SK-N-SH treated with all-trans-retinoic acid at 6 μM for 48 hours (cell line): Measurements from ENCODE around the gene BAX.

Experiments
- CSDC2 ChIP-seq: fragments of 250-450 bp; sonication (Bioruptor Pico); IDR thresholded peaks from 2 replicates; pipeline ENCODE4 v1.5.0; 2020; ENCODE audit warnings: mild to moderate bottlenecking, moderate library complexity
- ISL1 ChIP-seq: fragments of 250-450 bp; sonication (Bioruptor Pico); IDR thresholded peaks from 2 replicates; pipeline ENCODE4 v2.1.2; 2022; ENCODE audit warnings: mild to moderate bottlenecking, moderate library complexity
- OSR1 ChIP-seq: fragments of 250-450 bp; sonication (Bioruptor Pico); IDR thresholded peaks from 2 replicates; pipeline ENCODE4 v1.8.0; 2022; ENCODE audit warnings: moderate library complexity, mild to moderate bottlenecking, inconsistent platforms
- ZFP30 ChIP-seq: fragments of 450-650 bp; formaldehyde crosslinking; IDR thresholded peaks from 2 replicates; pipeline ENCODE4 v1.5.0; 2022; ENCODE audit warnings: mild to moderate bottlenecking, moderate library complexity
- ZNF565 ChIP-seq: fragments of 450-650 bp; formaldehyde crosslinking; conservative IDR thresholded peaks from 2 replicates; pipeline ENCODE4 v1.5.0; 2020; ENCODE audit warnings: low read depth, mild to moderate bottlenecking, moderate library complexity
- TF ChIP-seq, protein P1 (sequence below): fragments of 250-450 bp; sonication (Bioruptor Pico); IDR thresholded peaks from 2 replicates; pipeline ENCODE4 v1.8.0; 2020; ENCODE audit warnings: mild to moderate bottlenecking, moderate library complexity, borderline replicate concordance
- TF ChIP-seq, protein P2 (sequence below): fragments of 250-450 bp; sonication (Bioruptor Pico); IDR thresholded peaks from 2 replicates; pipeline ENCODE4 v1.5.0; 2020; ENCODE audit warnings: mild to moderate bottlenecking, moderate library complexity
- TF ChIP-seq, protein P3 (sequence below): fragments of 250-450 bp; sonication (Bioruptor Pico); IDR thresholded peaks from 2 replicates; pipeline ENCODE4 v1.5.1; 2020; ENCODE audit warnings: low read depth, mild to moderate bottlenecking, moderate library complexity
- TF ChIP-seq, protein P4 (sequence below): fragments of 250-450 bp; sonication (Bioruptor Pico); IDR thresholded peaks from 2 replicates; pipeline ENCODE4 v1.8.0; 2021; ENCODE audit warnings: low read depth, mild to moderate bottlenecking, moderate library complexity, borderline replicate concordance

DNA sequence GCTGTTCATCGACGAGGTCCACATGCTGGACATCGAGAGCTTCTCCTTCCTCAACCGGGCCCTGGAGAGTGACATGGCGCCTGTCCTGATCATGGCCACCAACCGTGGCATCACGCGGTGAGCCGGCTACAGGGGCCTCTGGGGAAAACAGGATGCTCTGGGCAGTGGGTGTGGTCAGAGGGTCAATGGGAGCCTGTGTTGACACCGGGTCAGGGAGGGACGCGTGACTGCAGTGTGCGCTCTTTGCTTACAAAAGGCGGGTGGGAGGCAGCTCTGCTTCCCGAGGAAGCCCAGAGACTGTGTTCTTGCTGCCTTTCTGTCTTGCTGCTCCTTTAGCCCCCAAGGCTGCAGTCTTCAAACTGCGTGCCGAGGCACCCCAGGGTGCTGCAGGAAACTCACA, 56.5 kb downstream of the BAX start:
- TF ChIP-seq ZFP30 (CRISPR knock-in tag) (no peak), OSR1 (no peak), ISL1 (no peak), CSDC2 (CRISPR knock-in tag) (no peak), ZNF565 (CRISPR knock-in tag) (no peak)
- TF ChIP-seq, protein P1, sequence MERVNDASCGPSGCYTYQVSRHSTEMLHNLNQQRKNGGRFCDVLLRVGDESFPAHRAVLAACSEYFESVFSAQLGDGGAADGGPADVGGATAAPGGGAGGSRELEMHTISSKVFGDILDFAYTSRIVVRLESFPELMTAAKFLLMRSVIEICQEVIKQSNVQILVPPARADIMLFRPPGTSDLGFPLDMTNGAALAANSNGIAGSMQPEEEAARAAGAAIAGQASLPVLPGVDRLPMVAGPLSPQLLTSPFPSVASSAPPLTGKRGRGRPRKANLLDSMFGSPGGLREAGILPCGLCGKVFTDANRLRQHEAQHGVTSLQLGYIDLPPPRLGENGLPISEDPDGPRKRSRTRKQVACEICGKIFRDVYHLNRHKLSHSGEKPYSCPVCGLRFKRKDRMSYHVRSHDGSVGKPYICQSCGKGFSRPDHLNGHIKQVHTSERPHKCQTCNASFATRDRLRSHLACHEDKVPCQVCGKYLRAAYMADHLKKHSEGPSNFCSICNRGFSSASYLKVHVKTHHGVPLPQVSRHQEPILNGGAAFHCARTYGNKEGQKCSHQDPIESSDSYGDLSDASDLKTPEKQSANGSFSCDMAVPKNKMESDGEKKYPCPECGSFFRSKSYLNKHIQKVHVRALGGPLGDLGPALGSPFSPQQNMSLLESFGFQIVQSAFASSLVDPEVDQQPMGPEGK: no peak
- TF ChIP-seq, protein P2, sequence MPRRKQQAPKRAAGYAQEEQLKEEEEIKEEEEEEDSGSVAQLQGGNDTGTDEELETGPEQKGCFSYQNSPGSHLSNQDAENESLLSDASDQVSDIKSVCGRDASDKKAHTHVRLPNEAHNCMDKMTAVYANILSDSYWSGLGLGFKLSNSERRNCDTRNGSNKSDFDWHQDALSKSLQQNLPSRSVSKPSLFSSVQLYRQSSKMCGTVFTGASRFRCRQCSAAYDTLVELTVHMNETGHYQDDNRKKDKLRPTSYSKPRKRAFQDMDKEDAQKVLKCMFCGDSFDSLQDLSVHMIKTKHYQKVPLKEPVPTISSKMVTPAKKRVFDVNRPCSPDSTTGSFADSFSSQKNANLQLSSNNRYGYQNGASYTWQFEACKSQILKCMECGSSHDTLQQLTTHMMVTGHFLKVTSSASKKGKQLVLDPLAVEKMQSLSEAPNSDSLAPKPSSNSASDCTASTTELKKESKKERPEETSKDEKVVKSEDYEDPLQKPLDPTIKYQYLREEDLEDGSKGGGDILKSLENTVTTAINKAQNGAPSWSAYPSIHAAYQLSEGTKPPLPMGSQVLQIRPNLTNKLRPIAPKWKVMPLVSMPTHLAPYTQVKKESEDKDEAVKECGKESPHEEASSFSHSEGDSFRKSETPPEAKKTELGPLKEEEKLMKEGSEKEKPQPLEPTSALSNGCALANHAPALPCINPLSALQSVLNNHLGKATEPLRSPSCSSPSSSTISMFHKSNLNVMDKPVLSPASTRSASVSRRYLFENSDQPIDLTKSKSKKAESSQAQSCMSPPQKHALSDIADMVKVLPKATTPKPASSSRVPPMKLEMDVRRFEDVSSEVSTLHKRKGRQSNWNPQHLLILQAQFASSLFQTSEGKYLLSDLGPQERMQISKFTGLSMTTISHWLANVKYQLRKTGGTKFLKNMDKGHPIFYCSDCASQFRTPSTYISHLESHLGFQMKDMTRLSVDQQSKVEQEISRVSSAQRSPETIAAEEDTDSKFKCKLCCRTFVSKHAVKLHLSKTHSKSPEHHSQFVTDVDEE (CRISPR knock-in tag): no peak
- TF ChIP-seq, protein P3, sequence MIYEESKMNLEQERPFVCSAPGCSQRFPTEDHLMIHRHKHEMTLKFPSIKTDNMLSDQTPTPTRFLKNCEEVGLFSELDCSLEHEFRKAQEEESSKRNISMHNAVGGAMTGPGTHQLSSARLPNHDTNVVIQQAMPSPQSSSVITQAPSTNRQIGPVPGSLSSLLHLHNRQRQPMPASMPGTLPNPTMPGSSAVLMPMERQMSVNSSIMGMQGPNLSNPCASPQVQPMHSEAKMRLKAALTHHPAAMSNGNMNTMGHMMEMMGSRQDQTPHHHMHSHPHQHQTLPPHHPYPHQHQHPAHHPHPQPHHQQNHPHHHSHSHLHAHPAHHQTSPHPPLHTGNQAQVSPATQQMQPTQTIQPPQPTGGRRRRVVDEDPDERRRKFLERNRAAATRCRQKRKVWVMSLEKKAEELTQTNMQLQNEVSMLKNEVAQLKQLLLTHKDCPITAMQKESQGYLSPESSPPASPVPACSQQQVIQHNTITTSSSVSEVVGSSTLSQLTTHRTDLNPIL (CRISPR knock-in tag): no peak
- TF ChIP-seq, protein P4, sequence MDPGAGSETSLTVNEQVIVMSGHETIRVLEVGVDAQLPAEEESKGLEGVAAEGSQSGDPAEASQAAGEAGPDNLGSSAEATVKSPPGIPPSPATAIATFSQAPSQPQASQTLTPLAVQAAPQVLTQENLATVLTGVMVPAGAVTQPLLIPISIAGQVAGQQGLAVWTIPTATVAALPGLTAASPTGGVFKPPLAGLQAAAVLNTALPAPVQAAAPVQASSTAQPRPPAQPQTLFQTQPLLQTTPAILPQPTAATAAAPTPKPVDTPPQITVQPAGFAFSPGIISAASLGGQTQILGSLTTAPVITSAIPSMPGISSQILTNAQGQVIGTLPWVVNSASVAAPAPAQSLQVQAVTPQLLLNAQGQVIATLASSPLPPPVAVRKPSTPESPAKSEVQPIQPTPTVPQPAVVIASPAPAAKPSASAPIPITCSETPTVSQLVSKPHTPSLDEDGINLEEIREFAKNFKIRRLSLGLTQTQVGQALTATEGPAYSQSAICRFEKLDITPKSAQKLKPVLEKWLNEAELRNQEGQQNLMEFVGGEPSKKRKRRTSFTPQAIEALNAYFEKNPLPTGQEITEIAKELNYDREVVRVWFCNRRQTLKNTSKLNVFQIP: no peak
